Measurements from ENCODE around the gene SRGAP3.

SRGAP3 gene

GRCh38 chr3:9253327-9253726 lies 3.9 kb upstream of the SRGAP3 start:
- DNase-seq (ENCODE audit: low read depth in 2 of 2), result no peak

DNA sequence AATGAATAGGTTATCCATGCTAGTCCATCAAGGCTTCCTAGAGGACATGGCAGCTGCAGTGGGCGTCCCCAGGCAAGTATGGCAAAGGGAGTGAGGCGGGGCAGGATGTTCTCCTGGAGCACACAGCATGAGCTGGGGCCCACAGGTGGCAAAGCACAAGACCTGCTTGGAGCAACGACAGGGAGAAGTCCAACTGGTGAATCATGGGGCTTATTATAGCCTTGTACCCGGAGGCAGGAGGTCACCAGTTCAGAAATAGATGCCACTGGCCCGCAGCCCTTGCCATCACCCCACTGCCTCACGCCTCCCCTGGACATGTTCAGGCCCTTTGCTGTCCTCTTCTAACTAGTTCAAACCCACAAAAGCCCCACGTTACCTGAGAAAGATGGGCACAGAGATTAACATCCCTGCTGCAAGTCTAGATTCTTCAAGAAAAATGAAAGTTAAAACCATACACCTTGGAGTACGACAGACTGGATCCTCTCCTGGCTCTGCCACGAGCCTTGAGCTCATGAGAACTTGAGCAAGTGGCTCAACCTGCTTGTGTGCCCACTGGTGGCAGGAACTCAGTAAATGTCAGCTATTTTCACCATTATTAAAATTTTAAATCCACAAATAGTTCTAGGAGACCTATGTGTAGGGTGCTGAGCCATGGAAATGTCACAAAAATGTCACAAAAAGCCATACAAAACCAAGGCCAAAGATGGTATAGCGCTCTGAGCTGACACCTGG lies 1.8 kb upstream of the SRGAP3 start:
- no peak for DNase-seq (ENCODE audit: low read depth in 2 of 2)

- no peak for DNase-seq (ENCODE audit: low read depth in 2 of 2)
Observed at GRCh38 chr3:9250236-9250635, 790 bp upstream of the SRGAP3 start.

DNA sequence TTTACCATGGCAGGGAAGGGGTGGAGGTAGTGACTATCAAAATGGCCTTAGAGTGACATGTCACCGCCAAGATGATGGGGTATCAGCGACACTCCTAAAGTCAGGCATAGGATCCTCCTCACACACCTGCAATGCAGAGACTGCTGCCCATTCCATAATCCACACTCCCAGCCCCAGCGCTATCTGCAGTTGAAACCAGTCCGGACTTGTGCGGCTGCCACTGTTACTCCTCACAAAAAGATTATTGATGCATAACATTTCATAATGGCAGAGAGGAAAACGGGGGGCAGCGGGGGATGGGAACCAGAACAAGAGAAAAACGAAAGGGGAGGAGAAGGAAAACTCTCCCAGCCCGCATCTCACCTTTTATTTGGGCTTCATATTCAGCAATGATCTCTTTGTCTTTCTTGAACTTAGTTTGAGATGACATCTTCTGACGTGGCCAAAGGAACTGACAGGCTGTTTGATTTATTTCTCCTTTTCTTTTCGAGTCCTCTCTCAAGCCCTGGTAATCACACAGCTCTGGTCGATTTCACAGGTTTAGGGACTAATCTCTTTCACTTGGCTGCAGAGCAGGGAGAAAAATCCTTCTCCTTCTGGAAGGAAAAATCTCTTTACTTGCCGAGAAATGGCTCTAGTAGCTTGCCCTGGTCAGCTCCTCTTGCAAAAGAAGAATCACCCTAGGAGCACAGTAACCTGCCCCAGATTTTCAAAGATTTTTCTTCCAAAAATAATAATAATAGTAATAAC lies 749 bp downstream of the SRGAP3 start:
- no peak for DNase-seq (ENCODE audit: low read depth in 2 of 2)

DNA sequence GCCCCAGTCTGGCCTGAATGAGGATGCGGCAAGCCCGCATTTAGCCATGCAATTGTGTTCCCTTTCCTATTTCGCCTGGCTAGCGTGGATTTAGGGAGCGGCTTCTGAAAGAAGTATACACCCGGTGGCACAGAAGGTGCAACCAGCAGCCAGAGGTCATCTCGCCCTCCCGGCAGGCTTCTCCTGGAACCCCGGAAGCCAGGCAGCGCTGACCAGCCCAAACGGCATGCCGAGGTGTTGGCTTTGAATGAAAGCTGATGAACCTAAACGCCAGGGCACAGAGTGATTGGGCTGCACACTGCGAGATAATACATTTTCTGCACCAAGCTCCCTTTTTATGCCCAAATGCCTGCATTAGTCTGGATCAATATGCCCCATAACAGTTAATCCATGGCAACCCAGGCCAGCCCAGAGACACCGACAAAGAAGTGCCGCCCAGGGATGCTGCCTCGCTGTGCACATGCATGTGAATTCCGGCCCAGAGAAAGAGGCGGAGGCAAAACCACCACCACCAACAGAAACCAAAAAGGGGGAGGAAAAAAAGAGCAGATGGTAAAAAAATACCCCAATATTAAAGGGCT lies 1.4 kb downstream of the SRGAP3 start:
- no peak for DNase-seq (ENCODE audit: low read depth in 2 of 2)

DNA sequence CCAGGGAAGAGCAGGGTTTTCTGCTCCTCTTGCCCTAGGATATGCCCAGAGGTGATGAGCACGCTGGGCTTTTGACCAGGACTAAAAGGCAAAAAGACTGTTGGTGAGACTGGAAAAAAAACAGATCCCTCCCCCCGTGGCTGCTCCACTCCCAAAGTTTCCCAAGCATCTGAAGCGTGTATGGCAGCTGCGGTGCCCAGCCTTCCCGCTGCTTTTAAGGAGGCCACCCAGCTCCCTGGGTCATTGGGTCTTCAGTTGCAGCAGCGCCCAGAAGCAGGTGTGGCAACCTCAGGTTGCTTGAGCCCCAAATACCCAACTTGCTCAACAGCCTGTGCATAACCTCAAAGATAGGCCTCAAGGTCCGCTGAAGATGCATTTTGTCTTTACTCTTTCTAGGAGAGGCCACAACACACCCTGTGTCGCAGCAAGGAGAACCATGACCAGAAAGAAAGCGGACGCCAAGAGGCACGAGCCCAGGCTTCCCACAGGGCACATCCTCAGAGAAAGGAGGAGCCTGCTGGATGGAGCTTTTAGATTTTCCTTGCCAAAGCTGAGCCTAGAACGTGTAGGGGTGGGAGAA lies 2.0 kb downstream of the SRGAP3 start:
- DNase-seq (ENCODE audit: low read depth in 2 of 2), result no peak

DNA sequence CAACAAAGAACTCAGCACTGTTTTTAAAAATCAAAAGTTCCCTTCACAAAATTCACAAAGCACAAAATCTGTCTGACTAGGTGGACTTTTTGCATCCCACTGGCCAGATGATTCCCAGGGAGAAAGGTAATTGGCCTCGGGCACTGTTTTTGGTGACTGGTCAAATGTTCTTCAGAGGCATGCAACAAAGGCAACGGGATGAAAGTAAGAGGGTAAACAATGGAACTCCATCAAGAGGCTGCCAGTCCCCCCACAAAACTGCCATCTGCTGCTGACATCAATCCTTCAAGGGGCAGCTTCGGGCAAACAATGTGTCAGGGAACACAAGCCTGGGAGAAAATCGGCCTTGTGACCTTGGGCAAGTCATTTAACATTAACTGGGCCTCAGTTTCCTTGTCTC lies 3.3 kb downstream of the SRGAP3 start:
- DNase-seq (ENCODE audit: low read depth in 2 of 2), result no peak

DNA sequence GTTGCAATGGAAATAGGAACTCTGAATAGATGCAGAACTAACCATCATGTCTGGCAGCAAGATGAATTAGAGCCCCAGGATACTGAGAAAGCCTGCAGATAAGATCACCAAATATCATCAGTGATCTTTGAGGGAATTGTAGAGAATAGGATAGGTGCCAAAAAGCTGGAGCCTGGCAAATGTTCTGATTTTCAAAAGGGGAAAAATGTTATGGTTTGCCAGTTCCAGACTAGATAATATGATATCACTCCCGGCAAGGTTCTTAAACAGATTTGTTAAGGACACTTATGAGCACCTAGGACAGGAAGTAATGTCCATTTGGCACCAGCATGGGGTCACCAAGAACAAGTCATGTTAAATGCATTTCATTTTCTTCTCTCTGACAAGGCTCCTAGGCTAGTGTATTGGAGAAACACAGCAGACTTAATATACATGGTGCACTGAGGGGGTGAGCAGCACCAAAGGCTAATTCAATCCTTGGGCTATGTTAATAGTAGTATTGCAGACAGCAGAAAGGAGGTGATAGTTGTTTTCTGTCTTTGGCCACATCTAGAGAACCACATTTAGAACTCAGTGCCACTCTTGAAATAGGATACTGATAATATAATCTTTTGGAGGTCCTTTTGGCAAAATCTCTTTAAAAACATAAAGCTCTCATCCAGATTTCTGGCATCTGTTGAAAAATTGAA lies 4.8 kb downstream of the SRGAP3 start:
- no peak for DNase-seq (ENCODE audit: low read depth in 2 of 2)

GRCh38 chr3:9241956-9242355 lies 7.5 kb downstream of the SRGAP3 start:
- DNase-seq (ENCODE audit: low read depth in 2 of 2), result no peak

DNA sequence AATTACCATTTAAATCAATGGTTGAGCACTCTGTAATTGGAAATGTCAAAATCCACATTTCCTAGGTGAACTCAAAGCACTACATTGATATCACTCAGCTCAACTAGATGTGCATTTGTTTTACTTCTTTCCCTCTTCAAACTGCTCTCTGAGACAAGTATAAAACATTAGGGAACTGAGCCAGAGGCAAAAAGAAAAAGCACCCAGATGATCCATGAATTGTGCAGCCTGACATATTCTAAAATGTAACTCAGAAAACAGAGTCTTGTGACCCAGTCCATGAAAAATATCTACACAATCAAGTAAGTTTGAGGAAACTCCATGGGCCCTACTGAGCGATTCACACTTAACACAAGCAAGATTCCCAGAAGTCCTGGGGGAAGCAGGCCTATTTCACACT lies 9.8 kb downstream of the SRGAP3 start:
- no peak for DNase-seq (ENCODE audit: low read depth in 2 of 2)

GRCh38 chr3:9238721-9239295 lies 10.6 kb downstream of the SRGAP3 start:
- DNase-seq (ENCODE audit: low read depth in 2 of 2), result no peak

DNA sequence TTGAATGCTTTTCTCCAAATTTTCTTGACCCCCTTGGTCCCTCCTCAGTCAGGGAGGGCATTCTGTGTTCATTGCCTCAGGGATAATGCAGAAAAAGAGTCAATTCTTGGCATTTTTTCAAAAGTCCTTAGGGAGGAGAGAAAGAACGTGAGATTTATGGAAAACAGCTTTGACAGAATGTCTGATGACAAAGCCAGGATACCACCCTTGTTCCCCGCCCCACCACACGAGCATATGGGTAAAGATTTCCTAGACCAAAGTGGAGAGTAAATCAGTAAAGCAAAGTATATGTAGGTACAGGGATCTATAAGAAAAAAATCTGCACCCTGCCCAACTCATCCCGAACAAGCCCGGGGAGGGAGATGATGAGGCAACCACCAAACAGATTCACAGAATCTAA lies 11.2 kb downstream of the SRGAP3 start:
- DNase-seq (ENCODE audit: low read depth in 2 of 2), result no peak

DNA sequence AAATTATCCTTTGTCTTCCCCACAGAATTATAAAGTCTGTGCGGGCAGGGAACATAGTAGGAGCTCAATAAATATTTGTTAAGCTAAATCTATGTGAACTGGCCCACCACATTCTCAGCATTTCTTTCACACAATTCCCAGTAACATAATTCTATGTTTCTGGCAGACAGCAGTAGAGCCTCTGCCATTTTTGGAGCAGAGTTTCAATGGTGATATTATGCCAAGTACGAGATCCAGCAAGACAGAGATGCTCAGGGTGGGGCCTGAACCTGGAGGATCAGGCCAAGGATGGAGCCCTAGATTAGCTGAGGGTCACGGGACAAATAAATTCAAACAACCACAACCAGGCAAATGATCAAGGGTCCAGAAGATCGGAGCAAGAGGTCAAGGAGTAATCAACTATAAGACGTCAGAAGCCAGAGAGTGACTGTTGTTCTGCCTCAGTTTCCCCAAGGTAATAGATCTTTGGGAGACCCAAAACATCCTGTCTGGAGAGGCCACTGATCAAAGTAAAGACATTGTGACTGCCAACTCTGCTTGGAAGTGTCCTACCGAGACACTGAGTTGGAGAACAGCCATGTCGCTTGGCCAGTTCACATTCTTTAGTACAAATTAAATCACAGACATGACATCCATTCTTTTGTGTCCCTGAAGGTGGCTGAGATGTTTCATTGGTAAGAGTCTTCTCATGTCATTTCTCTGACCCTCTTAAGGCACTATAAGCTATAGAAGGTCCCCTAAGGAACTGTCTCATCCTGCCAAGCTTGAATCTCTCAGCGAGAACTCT lies 15.4 kb downstream of the SRGAP3 start:
- no peak for DNase-seq (ENCODE audit: low read depth in 2 of 2)

DNA sequence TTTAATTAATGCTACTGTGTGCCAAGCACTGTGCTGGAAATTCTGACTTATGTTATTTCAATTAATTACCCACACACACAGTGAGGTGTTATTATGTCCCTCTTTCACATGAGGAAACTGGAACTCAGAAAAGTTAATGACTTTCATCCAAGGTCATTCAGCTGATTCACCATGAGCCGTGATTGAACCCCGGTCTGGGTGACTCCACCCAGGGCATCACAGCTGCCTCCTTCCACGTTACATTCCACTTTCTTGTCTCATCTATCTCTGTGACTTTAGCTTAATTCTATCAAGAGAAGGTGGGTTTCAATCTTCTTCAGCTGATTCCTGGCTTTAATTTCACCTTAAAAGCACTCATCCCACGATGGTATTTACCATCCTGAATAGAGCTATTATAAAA lies 16.3 kb downstream of the SRGAP3 start:
- DNase-seq (ENCODE audit: low read depth in 2 of 2), result no peak

- DNase-seq (ENCODE audit: low read depth in 2 of 2), result no peak
Observed at GRCh38 chr3:9231937-9232336, 17.5 kb downstream of the SRGAP3 start.

- no peak for DNase-seq (ENCODE audit: low read depth in 2 of 2)
Observed at GRCh38 chr3:9231471-9231870, 18.0 kb downstream of the SRGAP3 start.

DNA sequence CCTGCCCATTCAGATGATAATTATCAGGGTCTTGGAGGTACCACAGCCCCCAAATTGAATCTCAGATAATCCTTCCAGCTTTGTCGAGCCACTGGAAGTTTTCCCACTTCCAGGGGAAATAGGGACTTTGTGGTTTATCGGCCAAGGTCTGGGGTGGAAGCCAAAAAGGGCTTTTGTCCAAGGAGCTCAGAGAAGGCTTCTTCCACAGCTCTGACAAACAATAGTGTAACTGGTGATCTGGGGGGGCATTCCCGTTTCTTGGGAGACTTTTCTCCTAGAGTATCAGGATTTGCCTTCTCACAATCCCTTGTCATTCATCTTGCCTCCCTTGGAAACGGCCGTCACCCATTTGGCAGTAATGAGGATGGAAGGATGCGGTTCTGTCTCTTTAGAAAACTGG lies 18.4 kb downstream of the SRGAP3 start:
- DNase-seq (ENCODE audit: low read depth in 2 of 2), result no peak

GRCh38 chr3:9230596-9230995 lies 18.9 kb downstream of the SRGAP3 start:
- no peak for DNase-seq (ENCODE audit: low read depth in 2 of 2)

- DNase-seq (ENCODE audit: low read depth in 2 of 2), result no peak
Observed at GRCh38 chr3:9229879-9230278, 19.6 kb downstream of the SRGAP3 start.

GRCh38 chr3:9229325-9229724 lies 20.1 kb downstream of the SRGAP3 start:
- no peak for DNase-seq (ENCODE audit: low read depth in 2 of 2)

DNA sequence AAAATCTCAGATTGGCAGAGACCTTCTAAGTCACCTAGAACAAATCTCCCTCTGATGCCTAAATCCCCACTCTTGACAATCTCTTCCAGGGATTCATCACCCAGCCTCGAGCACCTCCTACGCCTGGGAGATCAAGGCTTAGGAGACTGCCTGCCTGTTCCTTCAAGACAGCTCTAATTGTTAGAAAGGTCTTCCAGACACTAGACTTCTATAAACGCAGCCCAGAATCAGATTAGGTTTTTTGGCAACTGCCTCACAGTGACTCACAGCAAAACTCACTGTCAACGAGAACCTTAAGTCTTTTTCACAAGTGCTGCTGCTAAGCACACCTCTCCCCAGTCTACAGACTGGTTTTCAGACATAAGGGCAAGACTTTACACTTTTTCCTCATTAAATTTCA lies 23.1 kb downstream of the SRGAP3 start:
- no peak for DNase-seq (ENCODE audit: low read depth in 2 of 2)

All from activated CD4-positive, alpha-beta T cell treated with anti-CD3 and anti-CD28 coated beads for 24 hours (primary cell).